ENCODE measurements around the gene FBXW12.
A peak's percentile ranks its signal among the peaks of the same experiment; 100 is the strongest.
"Not testable (repeated sequence)": the region's sequence is repeated elsewhere in the genome, so short reads cannot be mapped to it uniquely, and the experiment has no call there.

FBXW12 gene, protein sequence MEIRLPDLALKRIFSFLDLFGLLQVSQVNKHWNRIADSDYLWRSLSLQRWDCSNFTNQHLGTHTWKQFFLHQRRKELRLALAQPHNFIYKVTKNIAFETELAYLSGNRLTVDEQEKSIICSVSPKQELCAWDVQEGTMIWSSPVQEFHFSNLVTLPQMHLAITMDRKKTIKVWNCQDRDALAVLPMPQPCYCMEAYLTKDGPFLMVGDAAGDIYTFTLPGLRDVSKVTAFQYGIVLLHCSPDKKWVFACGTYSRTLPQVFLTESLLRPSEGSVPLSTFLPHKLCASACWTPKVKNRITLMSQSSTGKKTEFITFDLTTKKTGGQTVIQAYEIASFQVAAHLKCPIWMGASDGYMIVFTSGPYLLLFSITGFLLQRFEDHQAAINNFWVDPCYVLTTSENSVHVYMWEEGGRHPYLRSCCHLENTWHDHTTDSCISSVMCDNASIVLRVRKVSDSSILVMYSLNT

DNA sequence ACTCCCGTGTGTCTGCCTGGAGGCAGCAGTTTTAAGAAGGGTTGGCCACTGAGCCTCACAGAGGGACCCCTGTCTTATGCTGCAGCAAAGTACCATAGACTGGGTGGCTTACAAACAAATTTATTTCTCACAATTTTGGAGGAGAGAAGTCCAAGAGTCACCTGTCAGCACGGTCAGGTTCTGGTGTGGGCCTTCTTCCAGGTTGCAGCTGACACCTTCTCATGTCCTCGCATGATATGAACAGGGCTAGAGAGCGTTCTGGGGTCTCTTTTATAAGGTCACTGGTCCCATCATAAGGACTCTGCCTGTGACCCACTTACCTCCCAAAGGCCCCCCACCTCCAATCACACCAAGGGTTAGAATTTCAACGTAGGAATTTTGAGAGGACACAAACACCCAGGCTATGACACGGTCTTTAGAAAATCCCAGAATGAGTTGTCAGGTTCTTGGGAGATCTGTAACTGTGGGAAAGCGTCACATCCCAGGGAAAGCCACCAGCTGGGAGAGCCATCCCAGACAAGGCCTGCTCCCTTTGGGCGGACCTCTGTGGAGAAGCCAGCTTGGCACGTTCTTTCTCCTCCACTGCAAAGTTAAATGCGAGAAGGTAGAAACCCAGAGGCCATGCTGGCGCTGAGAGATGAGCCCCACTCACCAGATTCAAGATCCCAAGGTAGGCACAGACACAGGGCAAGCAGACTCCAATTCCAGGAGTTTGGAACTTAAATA is at the start of gene FBXW12:
TSS of gene FBXW12 (plus strand) at position 569 of the 726 bp plus-strand sequence. CDS start 549 bp downstream, outside the sequence.
- DNase-seq (ENCODE audit: low spot score): no peak

DNA sequence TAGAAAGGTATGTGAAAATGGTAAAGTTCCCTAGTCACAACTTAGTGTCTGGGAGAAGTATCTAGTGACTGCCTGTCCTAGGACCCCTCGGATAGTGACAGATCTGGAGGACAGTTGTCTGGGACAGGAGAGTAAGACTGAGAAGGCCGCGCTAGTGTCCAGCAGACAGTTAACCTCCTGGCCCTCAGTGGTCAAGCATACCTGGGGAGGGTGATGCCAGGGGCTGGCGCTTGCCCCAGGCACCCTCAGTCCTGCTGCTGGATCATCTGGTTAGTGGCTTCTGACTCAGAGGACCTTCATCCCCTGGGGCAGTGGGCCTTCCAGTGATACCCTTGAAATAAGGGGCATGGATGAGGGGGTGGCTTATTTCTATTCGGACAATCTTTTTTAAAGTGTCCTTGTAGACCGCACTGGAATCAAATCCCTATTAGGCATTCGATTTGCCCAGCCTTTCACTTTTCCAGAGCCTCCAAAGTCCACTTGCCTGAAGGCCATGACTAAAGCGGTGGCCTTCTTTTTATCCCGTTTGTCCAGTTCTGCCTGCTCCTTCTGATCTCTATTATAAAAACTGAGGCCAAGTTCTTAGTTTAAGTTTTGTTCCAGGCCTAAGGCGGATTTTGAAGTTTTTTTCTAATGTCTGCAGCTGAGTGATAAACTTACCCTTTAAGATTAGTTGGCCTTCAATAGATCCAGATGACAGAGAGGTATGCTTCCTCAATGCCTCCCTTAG is 40.1 kb upstream of the FBXW12 start:
- not testable (repeated sequence) for DNase-seq (ENCODE audit: low spot score)

DNA sequence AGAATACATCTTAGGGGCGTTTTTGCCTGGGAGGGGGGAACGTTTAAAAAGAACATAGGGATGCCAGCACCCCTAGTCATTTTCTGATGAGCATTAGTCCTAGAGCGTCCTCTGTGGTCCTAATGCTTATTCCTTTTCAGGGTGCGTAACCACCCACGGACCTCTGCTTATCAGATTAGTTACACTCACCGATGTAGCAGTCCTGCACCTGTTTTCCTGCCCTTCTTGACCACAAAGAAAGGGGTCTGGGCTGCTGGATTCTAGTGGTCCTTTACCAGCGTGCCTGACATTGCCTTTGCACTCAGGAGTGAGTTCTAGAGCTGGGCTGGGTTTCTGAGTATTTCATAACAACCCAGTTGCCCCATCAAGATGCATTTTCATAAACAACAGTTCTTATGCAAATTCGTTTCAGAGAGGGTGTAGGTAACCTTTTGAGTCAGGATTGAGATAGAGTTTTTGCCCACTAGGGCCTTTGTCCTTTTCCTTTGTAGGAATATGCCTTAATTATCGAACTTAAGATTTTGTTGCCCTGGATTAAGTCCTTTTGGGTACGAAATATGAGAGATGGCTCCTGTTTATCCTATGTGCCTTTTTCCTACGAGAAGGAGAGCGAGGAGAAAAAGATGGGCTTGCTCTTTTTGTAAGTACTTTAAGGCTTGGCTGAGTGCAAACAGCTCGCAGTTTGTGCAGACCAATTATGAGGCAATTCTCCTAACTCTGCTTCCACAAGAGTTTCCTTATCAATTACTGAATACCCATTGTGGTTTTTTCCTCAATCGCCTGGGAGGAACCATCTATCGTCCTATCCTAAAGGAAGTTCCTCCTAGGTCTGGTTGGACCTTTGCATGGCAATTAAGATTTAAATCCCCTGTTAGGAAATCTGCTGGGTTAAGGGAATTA is 38.4 kb upstream of the FBXW12 start, which contains the start of gene SPINK8:
TSS of gene SPINK8 (minus strand) at position 316 of the 900 bp plus-strand sequence. CDS start 5,320 bp downstream, outside the sequence.
- DNase-seq (ENCODE audit: low spot score): not testable (repeated sequence)

DNA sequence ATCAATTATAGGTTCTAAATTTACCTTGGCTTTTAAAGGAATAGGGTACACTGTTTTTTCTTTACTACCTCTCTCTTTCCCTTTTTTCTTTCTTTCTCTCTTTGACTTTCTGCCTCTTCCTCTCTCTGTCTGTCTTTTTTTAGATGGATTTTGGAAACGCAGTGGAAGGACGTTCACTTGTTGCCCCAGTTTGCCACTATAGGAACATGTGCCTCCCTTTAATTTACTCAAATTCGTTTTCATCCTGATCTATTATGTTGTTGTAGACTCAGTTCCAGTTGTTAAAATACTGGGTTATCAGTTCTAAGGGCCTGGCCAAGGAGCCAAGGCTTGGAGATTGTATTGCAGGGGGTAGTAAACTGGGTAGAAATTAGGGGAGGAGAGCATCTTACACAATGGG is 37.4 kb upstream of the FBXW12 start:
- no peak for DNase-seq (ENCODE audit: low spot score)

DNA sequence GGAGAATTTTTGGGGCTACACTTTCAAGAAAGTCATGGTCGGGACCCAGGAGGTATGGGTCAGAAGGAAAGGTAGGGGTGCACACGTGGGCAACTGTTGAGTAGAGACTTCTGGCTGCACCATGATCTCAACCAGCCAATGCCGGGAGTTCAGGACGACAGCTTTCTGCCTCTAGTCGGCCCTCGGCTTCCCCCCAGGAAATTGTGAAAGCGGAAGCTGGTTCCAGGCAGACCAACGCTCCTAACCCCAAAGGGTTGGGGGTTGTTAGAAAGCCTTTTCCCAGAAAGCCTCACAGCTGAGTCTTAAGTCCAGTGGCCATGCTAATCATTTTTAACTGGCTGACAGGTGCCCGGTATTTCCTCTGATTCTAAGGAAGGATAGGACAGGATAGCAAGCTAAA is 36.7 kb upstream of the FBXW12 start:
- peak; percentile 2 for DNase-seq (ENCODE audit: low spot score)

DNA sequence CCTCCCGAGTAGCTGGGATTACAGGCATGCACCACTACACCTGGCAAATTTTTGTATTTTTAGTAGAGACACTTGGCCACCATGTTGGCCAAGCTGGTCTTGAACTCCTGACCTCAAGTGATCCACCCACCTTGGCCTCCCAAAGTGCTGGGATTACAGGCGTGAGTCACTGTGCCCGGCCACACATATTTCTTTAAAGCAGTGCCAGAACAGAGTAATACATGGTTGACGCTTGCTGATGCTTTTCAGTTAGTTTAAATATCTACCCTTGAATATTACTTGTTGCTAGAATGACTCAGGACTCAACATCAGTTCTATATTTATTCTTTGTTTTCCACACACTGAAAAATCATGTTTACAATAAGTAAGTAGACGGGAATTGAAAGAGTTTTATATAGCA is 34.5 kb upstream of the FBXW12 start:
- DNase-seq (ENCODE audit: low spot score): not testable (repeated sequence)

DNA sequence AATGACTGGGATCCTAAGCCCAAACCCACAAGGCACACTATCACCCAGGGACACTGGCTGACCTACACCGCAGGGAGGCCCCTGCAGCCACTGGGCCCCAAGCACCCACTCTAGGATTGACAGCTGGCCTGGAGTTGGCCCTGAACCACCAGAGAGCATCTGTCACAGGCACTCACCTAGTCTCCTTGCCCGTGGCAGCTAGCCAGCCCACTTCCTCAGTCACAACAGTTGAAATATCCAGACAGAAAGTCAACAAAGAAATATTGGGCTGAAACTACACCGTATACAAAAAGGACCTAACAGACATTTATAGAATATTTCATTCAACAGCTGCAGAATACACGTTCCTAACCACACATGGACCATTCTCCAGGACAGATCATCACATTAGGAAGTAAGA is 33.4 kb upstream of the FBXW12 start:
- no peak for DNase-seq (ENCODE audit: low spot score)

DNA sequence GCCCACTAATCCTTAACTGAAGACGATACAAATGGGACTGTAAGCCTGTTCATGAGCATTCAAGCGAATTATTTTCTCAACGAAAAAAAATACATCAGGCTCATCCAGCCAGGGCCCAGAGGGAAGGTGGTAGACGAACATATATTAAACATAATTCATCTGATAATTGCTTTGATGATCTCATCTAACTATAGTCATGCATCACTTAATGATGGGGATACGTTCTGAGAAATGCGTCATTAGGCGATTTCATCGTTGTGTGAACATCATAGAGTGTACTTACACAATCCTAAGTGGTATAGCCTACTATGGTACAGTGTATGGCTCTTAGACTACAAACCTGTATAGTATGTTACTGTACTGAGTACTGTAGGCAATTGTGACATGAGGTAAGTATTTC is 28.6 kb upstream of the FBXW12 start:
- DNase-seq (ENCODE audit: low spot score): no peak

DNA sequence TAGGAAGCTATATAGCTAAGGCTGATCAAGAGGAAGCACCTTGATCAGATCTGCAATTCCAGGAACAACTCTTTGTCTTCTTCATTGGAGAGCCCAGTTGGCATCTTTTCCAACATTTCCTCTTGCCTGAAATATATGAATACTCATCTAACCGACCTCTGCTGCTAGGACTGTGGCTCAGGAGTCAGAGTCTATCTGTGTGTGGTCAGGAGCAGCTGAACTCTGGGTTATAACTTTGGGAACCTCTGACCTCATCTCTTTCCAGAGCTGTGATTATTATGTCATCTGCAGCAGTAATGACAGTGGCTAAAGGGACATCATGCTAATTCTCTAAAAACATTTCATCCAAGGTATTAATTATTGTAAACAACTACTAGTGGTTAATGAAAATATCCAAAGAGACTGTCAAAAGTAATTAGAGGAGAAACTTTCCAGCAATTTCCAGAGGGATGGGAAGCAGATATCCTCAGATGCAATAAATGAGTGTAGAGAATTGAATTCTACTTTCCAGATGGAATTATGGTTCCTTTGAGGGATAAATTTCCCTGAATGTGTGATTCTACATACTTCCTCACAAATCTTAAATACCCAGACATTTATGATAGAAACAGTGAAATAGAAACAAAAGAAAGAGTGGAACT is 27.0 kb upstream of the FBXW12 start:
- no peak for DNase-seq (ENCODE audit: low spot score)

DNA sequence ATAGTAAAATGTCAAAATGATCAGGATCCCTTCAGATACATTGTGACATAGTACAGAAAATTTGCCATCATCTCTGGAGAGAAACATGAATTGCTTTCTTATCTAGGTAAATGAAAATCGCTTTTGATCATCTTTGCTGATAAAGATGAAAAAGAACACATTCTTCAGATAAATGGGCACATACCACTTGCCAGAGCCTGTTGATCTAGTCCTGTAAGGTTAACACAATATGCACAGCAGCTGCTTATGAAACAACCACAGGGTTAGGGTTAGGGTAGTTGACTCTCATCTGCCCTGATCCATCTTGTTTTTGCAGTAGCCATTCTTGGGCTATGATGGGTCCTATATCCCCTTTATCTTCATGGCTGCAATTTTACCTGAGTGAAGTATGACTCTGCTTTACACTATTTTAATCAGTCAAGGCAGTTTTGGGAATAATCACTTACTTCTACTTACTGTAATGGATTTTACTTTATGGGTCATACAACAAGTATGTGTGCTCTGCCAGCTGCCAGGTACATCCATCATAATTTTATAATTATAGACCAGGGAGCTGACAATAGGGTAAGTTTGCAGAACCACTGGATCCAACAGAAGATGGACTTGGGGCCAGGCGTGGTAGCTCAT is 26.0 kb upstream of the FBXW12 start:
- DNase-seq (ENCODE audit: low spot score): no peak

DNA sequence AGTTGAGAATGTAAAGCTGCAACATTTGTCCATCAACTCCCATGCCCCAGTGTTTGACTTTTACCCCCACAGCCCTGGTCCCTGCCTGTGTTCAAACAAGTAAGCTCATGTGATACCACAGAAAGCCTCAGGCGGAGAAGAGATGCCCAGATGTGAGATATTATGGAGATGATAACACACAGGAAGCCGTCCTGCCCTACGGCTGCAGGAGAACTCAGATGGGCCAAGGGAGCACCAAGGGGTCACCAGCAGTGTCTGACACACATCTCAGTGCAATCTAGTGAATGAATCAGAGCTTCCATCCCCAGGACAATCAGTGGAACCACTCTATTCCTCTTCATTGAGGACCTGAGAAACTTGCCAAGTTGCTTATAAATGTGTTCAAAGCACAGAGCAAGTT is 24.5 kb upstream of the FBXW12 start:
- DNase-seq (ENCODE audit: low spot score): no peak

DNA sequence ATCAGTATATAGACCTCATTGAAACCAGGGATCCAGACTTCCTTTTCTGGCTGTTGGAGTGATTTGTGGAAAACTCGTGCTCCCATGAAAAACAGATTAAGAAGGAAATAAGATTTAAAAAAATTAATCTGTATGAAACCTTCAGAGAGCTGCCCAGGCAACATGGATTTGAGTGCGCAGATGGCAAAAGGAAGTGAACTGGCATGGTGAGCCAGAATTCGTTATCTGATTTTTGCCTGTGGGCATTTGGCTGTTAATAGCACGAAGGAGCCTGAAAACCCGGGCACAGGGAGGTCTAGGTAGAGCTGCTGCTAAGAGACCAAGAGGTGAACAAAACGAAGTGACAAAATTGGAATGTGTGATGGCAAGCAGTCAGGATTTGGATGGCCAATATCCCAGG is 19.5 kb upstream of the FBXW12 start:
- DNase-seq (ENCODE audit: low spot score): no peak

DNA sequence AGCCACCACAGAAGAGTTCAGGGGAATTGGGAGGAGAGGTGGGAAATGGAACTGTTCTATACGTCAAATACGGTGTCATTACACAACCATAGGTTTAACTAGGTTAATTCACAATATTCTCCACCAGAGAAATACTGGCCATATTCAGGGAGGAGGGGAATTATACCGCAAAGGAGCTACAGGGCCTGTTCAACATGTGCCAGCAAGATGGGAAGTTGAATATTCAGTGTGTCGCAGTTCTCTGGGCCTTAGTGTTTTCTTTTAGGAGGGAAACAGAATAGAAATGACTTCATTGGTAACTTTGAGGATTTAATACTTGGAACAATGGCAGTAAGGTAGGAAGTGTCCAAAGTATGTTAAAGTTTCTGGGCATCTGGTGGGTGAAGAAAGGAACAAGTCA is 18.0 kb upstream of the FBXW12 start:
- no peak for DNase-seq (ENCODE audit: low spot score)

DNA sequence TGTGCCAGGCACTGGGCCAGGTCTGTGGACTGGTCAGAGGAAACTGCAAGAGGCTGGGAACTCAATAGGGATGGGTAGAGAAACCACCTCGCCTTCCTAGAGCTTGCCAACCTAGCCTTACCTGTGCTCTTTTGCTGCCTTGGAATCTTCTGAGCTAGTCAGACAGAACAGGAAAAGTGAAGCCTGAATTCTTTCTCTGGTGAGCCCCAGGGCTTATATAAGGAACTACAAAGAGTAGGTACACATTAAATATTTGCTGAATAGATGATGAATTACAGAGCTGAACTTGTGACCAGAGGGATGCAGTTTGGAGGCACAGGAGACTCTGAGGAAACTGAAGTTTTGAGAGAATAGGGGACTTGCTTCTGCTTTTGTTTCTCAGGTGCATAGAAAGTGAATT is 15.6 kb upstream of the FBXW12 start:
- DNase-seq (ENCODE audit: low spot score): no peak

DNA sequence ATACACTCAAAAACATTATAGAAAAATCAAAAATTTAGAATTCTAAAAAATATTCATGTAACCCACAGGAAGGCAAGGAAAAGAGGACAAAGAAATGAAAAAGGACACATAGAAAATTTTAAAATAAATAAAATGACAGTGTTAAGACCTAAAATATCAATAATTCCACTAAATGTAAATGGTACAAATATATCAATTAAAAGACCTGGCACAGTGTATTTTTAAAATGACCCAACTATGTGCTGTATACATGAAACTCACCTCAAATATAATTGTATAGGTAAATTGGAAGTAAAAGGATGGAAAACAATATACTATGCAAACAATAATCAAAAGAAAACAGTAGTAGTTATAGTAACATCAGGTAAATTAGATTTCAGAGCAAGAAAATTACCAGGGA is 10.1 kb upstream of the FBXW12 start:
- no peak for DNase-seq (ENCODE audit: low spot score)

DNA sequence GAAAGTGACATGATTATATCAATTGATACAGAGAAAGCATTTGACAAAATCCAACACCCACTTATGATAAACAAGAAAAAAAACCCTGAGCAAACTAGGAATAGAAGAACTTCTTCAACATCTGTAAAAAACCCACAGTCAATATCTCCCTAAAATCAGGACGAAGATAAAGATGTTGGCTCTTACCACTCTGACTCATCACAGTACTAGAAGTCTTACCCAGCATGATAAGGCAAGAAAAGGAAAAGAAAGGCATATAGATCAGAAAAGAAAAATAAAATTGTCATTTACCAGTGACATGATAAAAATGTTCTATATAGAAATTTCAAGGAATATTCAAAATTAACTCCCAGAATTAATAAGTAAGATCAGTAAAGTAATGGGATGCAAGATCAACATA is 7.2 kb upstream of the FBXW12 start:
- DNase-seq (ENCODE audit: low spot score): no peak

DNA sequence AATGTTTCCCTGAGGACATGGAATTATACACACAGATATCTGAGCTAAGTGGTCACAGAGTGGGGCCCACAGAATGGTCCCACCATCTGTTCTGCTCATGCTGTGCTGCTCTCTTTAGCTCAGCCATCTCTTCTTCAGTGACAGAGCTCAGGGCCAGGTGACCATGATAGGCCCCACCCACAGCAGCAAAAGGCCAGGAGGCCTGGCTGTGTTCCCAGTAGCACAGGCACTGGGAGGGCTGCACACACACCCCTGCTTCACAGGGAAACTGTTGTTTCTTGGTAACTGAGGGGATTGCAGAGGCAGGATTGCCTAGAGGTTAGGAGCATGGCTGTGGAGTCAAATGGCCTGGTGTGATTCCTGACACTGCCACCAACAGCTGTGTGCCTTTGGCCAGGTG is 4.8 kb upstream of the FBXW12 start:
- DNase-seq (ENCODE audit: low spot score): no peak

DNA sequence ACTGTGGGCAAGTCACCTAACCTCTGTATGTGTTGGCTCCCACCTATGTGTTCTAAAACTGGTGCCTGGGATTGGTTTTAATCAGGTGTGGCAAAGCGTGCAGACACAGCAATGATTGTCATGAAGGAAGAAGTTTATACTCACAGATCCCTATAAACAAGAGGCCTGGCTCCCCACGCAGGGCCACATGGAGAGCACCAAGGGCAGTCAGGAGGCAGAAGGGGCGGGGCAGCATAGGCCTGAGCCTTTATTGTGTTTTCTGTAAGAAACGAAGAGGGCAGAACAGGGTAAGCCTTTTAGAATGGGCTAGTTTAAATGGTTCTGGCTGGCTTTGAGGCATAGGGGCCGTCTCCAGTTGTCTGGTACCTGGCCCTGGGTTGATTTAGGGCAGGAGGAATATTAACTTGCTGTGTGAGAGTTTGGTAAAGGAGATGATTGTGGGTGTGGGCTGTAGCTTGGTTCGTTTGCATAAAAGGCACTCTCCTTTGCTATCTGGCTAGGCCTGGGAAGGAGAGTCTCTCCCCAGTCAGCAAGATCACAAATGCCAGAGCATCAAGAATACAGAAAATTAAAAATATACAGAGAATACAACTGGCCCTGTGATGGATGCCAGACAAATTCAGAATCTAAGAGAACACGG is 2.2 kb upstream of the FBXW12 start:
- DNase-seq (ENCODE audit: low spot score): no peak

DNA sequence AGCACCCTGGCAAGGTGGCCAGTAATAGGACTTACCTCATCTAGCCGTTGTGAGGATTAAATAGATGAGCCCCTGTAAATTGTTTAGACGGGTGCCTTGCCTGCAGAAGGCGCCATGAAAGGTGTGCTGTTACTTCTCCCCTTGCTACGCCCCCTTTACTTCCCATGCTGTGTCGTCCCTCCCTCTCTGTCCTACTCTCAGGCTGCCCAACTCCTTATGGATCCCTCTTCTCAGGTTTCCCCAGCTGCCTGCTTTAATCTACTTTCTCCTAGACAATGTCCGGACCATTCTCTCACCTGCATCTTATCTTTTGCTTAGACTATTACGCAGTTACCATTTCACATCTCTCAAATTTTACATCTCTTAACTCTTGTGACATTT is 1.7 kb upstream of the FBXW12 start:
- DNase-seq (ENCODE audit: low spot score): no peak

DNA sequence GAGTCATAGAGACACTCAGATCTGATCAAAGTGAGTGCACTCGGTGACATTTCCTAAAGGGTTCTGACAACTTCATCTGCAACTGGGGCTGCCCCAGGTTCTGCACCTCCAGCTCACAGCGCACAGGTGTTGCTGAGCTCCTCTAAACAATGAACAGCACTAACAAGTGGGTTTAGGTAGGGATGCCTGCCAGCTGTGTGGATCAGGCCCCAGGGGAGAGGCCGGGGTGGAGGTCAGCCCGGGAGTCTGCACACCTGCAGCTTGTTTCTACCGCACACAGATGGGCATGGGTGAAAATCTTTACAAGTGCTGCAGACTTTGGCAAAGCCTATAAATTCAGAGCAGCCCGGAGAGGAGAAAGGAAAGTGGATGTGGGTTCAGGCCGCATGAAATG is 355 bp downstream of the FBXW12 start:
- DNase-seq (ENCODE audit: low spot score): no peak

Measured in globus pallidus (tissue), 1 donor.